HCT116 (cell line): ENCODE data around the gene CIRBP. TPM values are rescaled to one million over a fixed set of nuclear protein-coding genes. Genes with fewer than 3 reads are reported as not detected.
A peak's percentile ranks its signal among the peaks of the same experiment; 100 is the strongest.

ENCODE experiments used
- ATAC-seq: fragments of 200-7000 bp; cut with Tn5 transposase; 2 replicates; pipeline ENCODE4 v1.9.1; 2020; ENCODE audit warnings: mild to moderate bottlenecking, moderate library complexity
- BruUV-seq: library from RNA; stranded (reverse); fragments of 400-500 nt; replicated peaks from 2 replicates; lab custom pipeline; 2021; lab: Mats Ljungman, UMichigan
- CTCF ChIA-PET: fragments of 300-600 bp; sonication (Branson Sonifier 250); formaldehyde crosslinking; loops from one replicate; lab custom pipeline; 2021; ENCODE audit warnings: antibody characterized with exemption; lab: Charles Lee
- POLR2A ChIA-PET: fragments of 300-600, 350-600 bp; sonication (Branson Sonifier 250); formaldehyde crosslinking; loops from one replicate; lab custom pipeline; 2021; ENCODE audit warnings: antibody characterized with exemption; lab: Charles Lee
- RAD21 ChIA-PET, 2 experiments: fragments of 300-600 bp; sonication (Branson Sonifier 250); formaldehyde crosslinking; loops; one replicate each; lab custom pipeline; 2023; ENCODE audit warnings: low total read pairs in 2 of 2; ENCODE audit not compliant: uncharacterized antibody in 2 of 2, unreplicated experiment in 2 of 2, low non-redundant PET in 1 of 2; lab: Charles Lee
- DNase-seq: peaks from one replicate; pipeline ENCODE4 v3.0.0-alpha.2; 2010; ENCODE audit warnings: low read depth, low spot score
- H2AFZ ChIP-seq: fragments of 200-600 bp; shearing (Covaris generic), sonication (generic); 2 replicates; pipeline ENCODE4 v1.6.1; 2017; ENCODE audit warnings: low read depth, mixed run types, mixed read lengths, antibody characterized with exemption, low read length; ENCODE audit not compliant: poor library complexity, severe bottlenecking
- H3K27ac ChIP-seq: 2 replicates; pipeline ENCODE4 v1.5.1; 2012; ENCODE audit warnings: low read depth, low read length
- H3K27me3 ChIP-seq: fragments of 200-600 bp; sonication (generic); 2 replicates; pipeline ENCODE4 v1.6.1; 2016; ENCODE audit warnings: mixed run types, low read length, mixed read lengths; ENCODE audit not compliant: insufficient read depth
- H3K36me3 ChIP-seq, 2 experiments: fragments of 200-500 bp in 1 of 2; fragments of 200-600 bp in 1 of 2; sonication (Bioruptor generic) in 1 of 2; sonication (generic) in 1 of 2; 2 replicates each; pipeline versions ENCODE4 v1.5.1 to v1.6.1; 2014 to 2016; ENCODE audit warnings: low read length in 2 of 2, inconsistent platforms in 1 of 2, mixed read lengths in 1 of 2, mixed run types in 1 of 2; ENCODE audit not compliant: insufficient read depth in 2 of 2, control insufficient read depth in 1 of 2
- H3K4me1 ChIP-seq, 2 experiments: fragments of 200-600 bp in 1 of 2; sonication (generic) in 1 of 2; 2 replicates each; pipeline versions ENCODE4 v1.5.1 to v1.6.1; 2012 to 2017; ENCODE audit warnings: low read length in 2 of 2, inconsistent platforms in 1 of 2, mild to moderate bottlenecking in 1 of 2, mixed read lengths in 1 of 2, mixed run types in 1 of 2, moderate library complexity in 1 of 2; ENCODE audit not compliant: insufficient read depth in 2 of 2, control insufficient read depth in 1 of 2
- H3K4me2 ChIP-seq: fragments of 200-600 bp; sonication (generic); 2 replicates; pipeline ENCODE4 v1.6.1; 2017; ENCODE audit warnings: mixed run types, low read length, mixed read lengths
- H3K4me3 ChIP-seq, 2 experiments: fragments of 200-600 bp in 1 of 2; sonication (generic) in 1 of 2; replicated peaks in 1 of 2; 2 replicates each; pipeline ENCODE4 v1.5.1; 2011 to 2016; ENCODE audit warnings: low read length in 2 of 2, control low read depth in 1 of 2, low read depth in 1 of 2, mild to moderate bottlenecking in 1 of 2, mixed read lengths in 1 of 2, mixed run types in 1 of 2
- H3K79me2 ChIP-seq: fragments of 200-600 bp; sonication (generic); 2 replicates; pipeline ENCODE4 v1.6.1; 2017; ENCODE audit warnings: mild to moderate bottlenecking, mixed run types, low read length, moderate library complexity, mixed read lengths; ENCODE audit not compliant: insufficient read depth
- H3K9ac ChIP-seq: fragments of 200-600 bp; sonication (generic); 2 replicates; pipeline ENCODE4 v1.6.1; 2016; ENCODE audit warnings: low read length, mixed read lengths
- H3K9me2 ChIP-seq: fragments of 200-600 bp; sonication (generic), shearing (Covaris generic); 2 replicates; pipeline ENCODE4 v1.6.1; 2017; ENCODE audit warnings: mixed run types, mild to moderate bottlenecking, moderate library complexity; ENCODE audit not compliant: insufficient read depth
- H3K9me3 ChIP-seq, 2 experiments: fragments of 200-500 bp in 1 of 2; fragments of 200-600 bp in 1 of 2; sonication (Bioruptor generic) in 1 of 2; sonication (generic) in 1 of 2; 2 replicates each; pipeline ENCODE4 v1.6.1; 2014 to 2017; ENCODE audit warnings: low read length in 2 of 2, mixed read lengths in 2 of 2, inconsistent platforms in 1 of 2, low read depth in 1 of 2, mild to moderate bottlenecking in 1 of 2, mixed run types in 1 of 2, moderate library complexity in 1 of 2; ENCODE audit not compliant: control insufficient read depth in 1 of 2, insufficient read depth in 1 of 2
- H4K20me1 ChIP-seq: fragments of 200-600 bp; sonication (generic), shearing (Covaris generic); 2 replicates; pipeline ENCODE4 v1.6.1; 2017; ENCODE audit warnings: mixed run types, mild to moderate bottlenecking, moderate library complexity; ENCODE audit not compliant: insufficient read depth
- CEBPB ChIP-seq: IDR thresholded peaks from 2 replicates; pipeline ENCODE4 v1.6.1; 2012; ENCODE audit warnings: low read depth
- EZH2phosphoT487 ChIP-seq: fragments of 200-600 bp; IDR thresholded peaks from 2 replicates; pipeline ENCODE4 v1.6.1; 2018; ENCODE audit warnings: antibody characterized with exemption, borderline replicate concordance
- POLR2AphosphoS5 ChIP-seq: IDR thresholded peaks from 2 replicates; pipeline ENCODE4 v1.6.1; 2011; ENCODE audit warnings: mild to moderate bottlenecking, low read depth, low read length, moderate library complexity
- YY1 ChIP-seq: IDR thresholded peaks from 2 replicates; pipeline ENCODE4 v1.6.1; 2011; ENCODE audit warnings: low read length, low read depth, moderate library complexity, mild to moderate bottlenecking; ENCODE audit not compliant: insufficient replicate concordance; ENCODE audit errors: extremely low read depth
- ZBTB33 ChIP-seq: IDR thresholded peaks from 2 replicates; pipeline ENCODE4 v1.6.1; 2011; ENCODE audit warnings: mild to moderate bottlenecking, low read length, moderate library complexity; ENCODE audit not compliant: insufficient replicate concordance; ENCODE audit errors: extremely low read depth
- ZFX ChIP-seq: fragments of 450-650 bp; IDR thresholded peaks from 2 replicates; pipeline ENCODE4 v1.6.1; 2017
- intact Hi-C: fragments of 100-400 bp; cut with micrococcal nuclease; formaldehyde crosslinking; loops from 2 replicates; pipeline ENCODE4 v1.10.0; 2022
- total RNA-seq: library from RNA; stranded (reverse); gene quantifications from one replicate; pipeline ENCODE4 v1.2.1, GENCODE V29; 2021; ENCODE audit not compliant: unreplicated experiment
- TF ChIP-seq, protein P1 (sequence below): IDR thresholded peaks from 2 replicates; pipeline ENCODE4 v1.6.1; 2012
- TF ChIP-seq, protein P2 (sequence below): IDR thresholded peaks from 2 replicates; pipeline ENCODE4 v1.6.1; 2012; ENCODE audit warnings: low read depth

The CIRBP gene
- total RNA-seq, 1 experiment from 2014 or later = 276 TPM

- ChIA-PET RAD21 (interaction anchor here (0.7 to 2.1 kb wide), 8 partner anchors 8 to 29 kb away, joined by 4 to 51 read pairs (median 10); partner anchors contain the start of gene CIRBP (in 2 of the 2)), CTCF (interaction anchor here (0.7 to 5.2 kb wide), 25 partner anchors 8 to 552 kb away, joined by 3 to 325 read pairs (median 4); partner anchors contain the start of genes ABCA7, CIRBP, CNN2 and FAM174C), POLR2A (interaction anchor here (0.7 to 5.3 kb wide), 12 partner anchors 8 to 216 kb away, joined by 3 to 139 read pairs (median 4); partner anchors contain the start of genes CIRBP and FAM174C)
- H3K27me3 ChIP-seq = no peaks in the 10 kb centered on the region
- DNase-seq (no peak), ATAC-seq (no peak)
- TF ChIP-seq POLR2AphosphoS5 = peak; percentile 29; the same call in 1 of the 2 replicates
- TF ChIP-seq EZH2phosphoT487 = no peak
- H3K4me2 ChIP-seq = peak overlapping the region; percentile 98
- H4K20me1 ChIP-seq = peaks cover 13% of the 10 kb centered on the region; the same call in 1 of the 2 replicates
- no peaks in the 10 kb centered on the region for H3K9me3 ChIP-seq
- peaks cover 47% of the 10 kb centered on the region for H3K79me2 ChIP-seq
- H3K9me2 ChIP-seq = no peaks in the 10 kb centered on the region
- H3K4me1 ChIP-seq = peaks cover 53 to 68% of the 10 kb centered on the region in 2 experiments
- H3K4me3 ChIP-seq = peak overlapping the region in 1 of 2 experiments; percentile 12; a peak in 1 of 4 replicates
- intact Hi-C loops = loop anchor here (1.0 to 10.0 kb wide), 4 partner anchors 21 to 450 kb away; partner anchors contain the start of genes CNN2, GPX4, PTBP1 and RNU6-2
- no peak overlapping the region for H2AFZ ChIP-seq
- peaks cover 0 to 16% of the 10 kb centered on the region in 2 experiments; a peak in 2 of 4 replicates for H3K36me3 ChIP-seq
- H3K27ac ChIP-seq = peak overlapping the region; percentile 100
- no TSS peak for BruUV-seq
- peak overlapping the region; percentile 99 for H3K9ac ChIP-seq
Observed at GRCh38 chr19:1244693-1245451, 24.3 kb upstream of the CIRBP start.

DNA sequence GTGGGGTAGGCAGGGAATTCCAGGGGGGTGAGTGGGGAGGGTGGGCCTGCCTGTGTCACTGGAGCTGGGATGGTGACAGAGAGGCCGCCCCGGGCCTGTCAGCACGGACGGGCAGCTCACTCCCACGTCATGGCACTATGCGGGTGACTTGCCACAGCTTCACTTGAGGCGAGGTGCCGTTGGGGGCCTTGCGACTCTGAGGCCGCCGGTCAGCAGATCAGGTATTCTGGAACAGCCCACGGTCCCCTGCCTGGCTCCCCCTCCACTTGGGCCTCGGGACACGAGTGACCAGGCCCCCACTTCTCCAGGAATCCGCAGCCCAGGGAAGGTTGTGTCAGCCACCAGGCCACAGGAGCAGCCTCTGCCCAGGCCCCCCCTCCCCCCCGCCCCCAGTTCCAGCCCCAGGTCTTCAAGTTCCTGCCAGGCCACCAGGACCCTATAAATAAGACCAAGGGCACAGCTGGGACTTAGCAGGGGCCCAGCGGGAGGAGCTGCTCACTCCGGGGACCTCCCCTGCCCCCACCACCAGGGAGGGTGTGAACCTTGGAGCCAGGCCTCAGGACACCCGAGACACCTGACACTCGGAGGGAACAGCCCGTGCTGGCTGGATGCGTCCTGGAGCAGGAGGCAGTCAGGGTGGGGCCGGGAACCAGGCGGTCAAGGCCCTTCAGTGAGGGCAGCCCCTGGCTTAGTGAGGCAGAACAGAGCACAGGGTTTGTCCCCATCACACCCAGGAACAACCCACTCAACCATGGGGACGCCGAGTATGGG, 23.5 kb upstream of the CIRBP start:
- Histone ChIP-seq H3K36me3 (peaks cover 0 to 17% of the 10 kb centered on the region in 2 experiments; a peak in 3 of 4 replicates), H2AFZ (no peak overlapping the region), H3K79me2 (peaks cover 49% of the 10 kb centered on the region), H3K27me3 (no peaks in the 10 kb centered on the region), H3K9me2 (no peaks in the 10 kb centered on the region), H3K27ac (peak overlapping the region; percentile 100), H3K9me3 (no peaks in the 10 kb centered on the region), H4K20me1 (peaks cover 13% of the 10 kb centered on the region; the same call in 1 of the 2 replicates), H3K9ac (peak overlapping the region; percentile 99), H3K4me2 (peak overlapping the region; percentile 98), H3K4me3 (no peak overlapping the region), H3K4me1 (peaks cover 52 to 65% of the 10 kb centered on the region in 2 experiments)
- intact Hi-C loops = loop anchor here (10.0 kb wide), 2 partner anchors 221 to 451 kb away; partner anchors contain the start of genes CNN2, PTBP1, RNU6-2 and TMEM259
- DNase-seq (no peak), ATAC-seq (no peak)
- RAD21 ChIA-PET = interaction anchor here (1.8 to 2.1 kb wide), 2 partner anchors 20 kb away, joined by 45 to 51 read pairs; no protein-coding TSS in a partner anchor
- CTCF ChIA-PET = interaction anchor here (1.2 to 5.2 kb wide), 6 partner anchors 15 to 137 kb away, joined by 3 to 325 read pairs (median 6); partner anchors contain the start of gene CIRBP
- POLR2A ChIA-PET = interaction anchor here (0.7 to 5.3 kb wide), 5 partner anchors 16 to 165 kb away, joined by 3 to 139 read pairs (median 12); partner anchors contain the start of gene CIRBP
- no TSS peak for BruUV-seq
- TF ChIP-seq, protein P1, sequence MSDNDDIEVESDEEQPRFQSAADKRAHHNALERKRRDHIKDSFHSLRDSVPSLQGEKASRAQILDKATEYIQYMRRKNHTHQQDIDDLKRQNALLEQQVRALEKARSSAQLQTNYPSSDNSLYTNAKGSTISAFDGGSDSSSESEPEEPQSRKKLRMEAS = no peak
- TF ChIP-seq ZBTB33 = no peak
- no peak for TF ChIP-seq YY1
- TF ChIP-seq, protein P2, sequence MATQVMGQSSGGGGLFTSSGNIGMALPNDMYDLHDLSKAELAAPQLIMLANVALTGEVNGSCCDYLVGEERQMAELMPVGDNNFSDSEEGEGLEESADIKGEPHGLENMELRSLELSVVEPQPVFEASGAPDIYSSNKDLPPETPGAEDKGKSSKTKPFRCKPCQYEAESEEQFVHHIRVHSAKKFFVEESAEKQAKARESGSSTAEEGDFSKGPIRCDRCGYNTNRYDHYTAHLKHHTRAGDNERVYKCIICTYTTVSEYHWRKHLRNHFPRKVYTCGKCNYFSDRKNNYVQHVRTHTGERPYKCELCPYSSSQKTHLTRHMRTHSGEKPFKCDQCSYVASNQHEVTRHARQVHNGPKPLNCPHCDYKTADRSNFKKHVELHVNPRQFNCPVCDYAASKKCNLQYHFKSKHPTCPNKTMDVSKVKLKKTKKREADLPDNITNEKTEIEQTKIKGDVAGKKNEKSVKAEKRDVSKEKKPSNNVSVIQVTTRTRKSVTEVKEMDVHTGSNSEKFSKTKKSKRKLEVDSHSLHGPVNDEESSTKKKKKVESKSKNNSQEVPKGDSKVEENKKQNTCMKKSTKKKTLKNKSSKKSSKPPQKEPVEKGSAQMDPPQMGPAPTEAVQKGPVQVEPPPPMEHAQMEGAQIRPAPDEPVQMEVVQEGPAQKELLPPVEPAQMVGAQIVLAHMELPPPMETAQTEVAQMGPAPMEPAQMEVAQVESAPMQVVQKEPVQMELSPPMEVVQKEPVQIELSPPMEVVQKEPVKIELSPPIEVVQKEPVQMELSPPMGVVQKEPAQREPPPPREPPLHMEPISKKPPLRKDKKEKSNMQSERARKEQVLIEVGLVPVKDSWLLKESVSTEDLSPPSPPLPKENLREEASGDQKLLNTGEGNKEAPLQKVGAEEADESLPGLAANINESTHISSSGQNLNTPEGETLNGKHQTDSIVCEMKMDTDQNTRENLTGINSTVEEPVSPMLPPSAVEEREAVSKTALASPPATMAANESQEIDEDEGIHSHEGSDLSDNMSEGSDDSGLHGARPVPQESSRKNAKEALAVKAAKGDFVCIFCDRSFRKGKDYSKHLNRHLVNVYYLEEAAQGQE = no peak
- TF ChIP-seq ZFX = no peak
- no peak for TF ChIP-seq CEBPB
